Caco-2 (cell line): ENCODE results near the gene PTPRN2. TPM values are rescaled to one million over a fixed set of nuclear protein-coding genes. Genes with fewer than 3 reads are reported as not detected.

Experiments used
- BruUV-seq: library from RNA; stranded (reverse); fragments of 400-500 nt; replicated peaks from 2 replicates; lab custom pipeline; 2021; lab: Mats Ljungman, UMichigan
- CTCF ChIA-PET: fragments of 300-600 bp; sonication (Branson Sonifier 250); formaldehyde crosslinking; loops from one replicate; lab custom pipeline; 2022; ENCODE audit warnings: antibody characterized with exemption; lab: Charles Lee
- POLR2A ChIA-PET: fragments of 300-600 bp; sonication (Branson Sonifier 250); formaldehyde crosslinking; loops from one replicate; lab custom pipeline; 2022; ENCODE audit warnings: antibody characterized with exemption; lab: Charles Lee
- DNase-seq, 2 experiments: peaks; one replicate each; pipeline versions ENCODE4 v3.0.0 to v3.0.0-alpha.2; 2020 to 2022
- H3K27me3 ChIP-seq: replicated peaks from 2 replicates; pipeline ENCODE4 v1.6.0; 2011; ENCODE audit warnings: low read length; ENCODE audit not compliant: control insufficient read depth, insufficient read depth
- H3K36me3 ChIP-seq: 2 replicates; pipeline ENCODE4 v1.5.1; 2011; ENCODE audit warnings: low read length; ENCODE audit not compliant: control insufficient read depth, insufficient read depth
- H3K4me1 ChIP-seq: fragments of 250-450 bp; sonication (Bioruptor Pico); 2 replicates; pipeline ENCODE4 v1.5.1; 2020; ENCODE audit warnings: mild to moderate bottlenecking
- H3K4me3 ChIP-seq: 2 replicates; pipeline ENCODE4 v1.5.1; 2011; ENCODE audit warnings: low read depth, mild to moderate bottlenecking, control low read depth, low read length
- H3K9me3 ChIP-seq: fragments of 250-450 bp; sonication (Bioruptor Pico); 2 replicates; pipeline ENCODE4 v1.5.1; 2020; ENCODE audit warnings: mild to moderate bottlenecking, moderate library complexity
- H3K27ac Mint-ChIP-seq: one replicate; pipeline ENCODE4 v1.8.0; 2022; ENCODE audit warnings: mixed read lengths; ENCODE audit not compliant: unreplicated experiment
- H3K27me3 Mint-ChIP-seq: one replicate; pipeline ENCODE4 v1.8.0; 2022; ENCODE audit warnings: mixed read lengths; ENCODE audit not compliant: insufficient read depth, unreplicated experiment
- H3K36me3 Mint-ChIP-seq: one replicate; pipeline ENCODE4 v1.8.0; 2022; ENCODE audit warnings: mild to moderate bottlenecking, mixed read lengths; ENCODE audit not compliant: insufficient read depth, unreplicated experiment
- H3K4me1 Mint-ChIP-seq: one replicate; pipeline ENCODE4 v1.8.0; 2022; ENCODE audit warnings: low read depth, mixed read lengths; ENCODE audit not compliant: unreplicated experiment
- H3K4me3 Mint-ChIP-seq: one replicate; pipeline ENCODE4 v1.8.0; 2022; ENCODE audit warnings: mild to moderate bottlenecking, moderate library complexity, mixed read lengths; ENCODE audit not compliant: unreplicated experiment
- H3K9me3 Mint-ChIP-seq: one replicate; pipeline ENCODE4 v1.8.0; 2022; ENCODE audit warnings: mixed read lengths; ENCODE audit not compliant: unreplicated experiment
- CTCF ChIP-seq, 2 experiments: fragments of 200-600 bp in 1 of 2; IDR thresholded peaks; 1 replicate in 1 of 2; 2 replicates in 1 of 2; pipeline versions ENCODE4 v1.5.1 to v1.8.0; 2011 to 2022; ENCODE audit warnings: antibody characterized with exemption in 1 of 2, control low read depth in 1 of 2, inconsistent platforms in 1 of 2, low read depth in 1 of 2, low read length in 1 of 2, mild to moderate bottlenecking in 1 of 2, moderate library complexity in 1 of 2; ENCODE audit not compliant: insufficient read depth in 1 of 2, severe bottlenecking in 1 of 2, unreplicated experiment in 1 of 2
- intact Hi-C: fragments of 100-400 bp; cut with micrococcal nuclease; formaldehyde crosslinking; loops from one replicate; pipeline ENCODE4 v1.10.0; 2022; ENCODE audit not compliant: unreplicated experiment
- total RNA-seq: library from RNA; stranded (reverse); gene quantifications from 2 replicates; pipeline ENCODE4 v1.2.3, GENCODE V29; 2022

The PTPRN2 gene
- total RNA-seq, 1 experiment from 2014 or later, result 1.4 TPM

DNA sequence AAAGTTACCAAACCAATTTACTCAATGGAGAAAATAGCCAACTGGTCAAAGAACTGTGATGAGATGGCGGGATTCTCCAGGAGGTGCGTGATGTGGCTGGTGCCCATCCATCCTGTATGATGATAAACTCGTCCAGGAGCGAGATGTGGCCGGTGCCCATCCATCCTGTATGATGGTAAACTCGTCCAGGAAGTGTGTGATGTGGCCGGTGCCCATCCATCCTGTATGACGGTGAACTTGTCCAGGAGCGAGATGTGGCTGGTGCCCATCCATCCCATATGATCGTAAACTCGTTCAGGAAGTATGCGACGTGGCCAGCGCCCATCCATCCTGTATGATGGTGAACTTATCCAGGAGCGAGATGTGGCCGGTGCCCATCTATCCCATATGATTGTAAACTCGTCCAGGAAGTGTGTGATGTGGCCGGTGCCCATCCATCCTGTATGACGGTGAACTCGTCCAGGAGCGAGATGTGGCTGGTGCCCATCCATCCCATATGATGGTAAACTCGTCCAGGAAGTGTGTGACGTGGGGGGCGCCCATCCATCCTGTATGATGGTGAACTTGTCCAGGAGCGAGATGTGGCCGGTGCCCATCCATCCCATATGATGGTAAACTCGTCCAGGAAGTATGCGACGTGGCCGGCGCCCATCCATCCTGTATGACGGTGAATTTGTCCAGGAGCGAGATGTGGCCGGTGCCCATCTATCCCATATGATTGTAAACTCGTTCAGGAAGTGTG is 754.6 kb downstream of the PTPRN2 start:
- Histone ChIP-seq H3K4me3 (no peak overlapping the region), H3K36me3 (no peaks in the 10 kb centered on the region), H3K27me3 (no peaks in the 10 kb centered on the region), H3K9me3 (no peaks in the 10 kb centered on the region), H3K4me1 (no peaks in the 10 kb centered on the region)
- TF ChIP-seq CTCF (IDR thresholded peaks at IDR 0.05; ENCODE audit: insufficient read depth in 1 of 2, low read depth in 1 of 2, low read length in 1 of 2, severe bottlenecking in 1 of 2, unreplicated experiment in 1 of 2), result no peak
- peaks cover 9% of the 10 kb centered on the region for H3K9me3 Mint-ChIP-seq
- no peak for DNase-seq
- no peaks in the 10 kb centered on the region for H3K27me3 Mint-ChIP-seq
- no peaks in the 10 kb centered on the region for H3K36me3 Mint-ChIP-seq
- POLR2A ChIA-PET, result no interaction called here
- intact Hi-C loops, result no loop called here
- no peaks in the 10 kb centered on the region for H3K4me1 Mint-ChIP-seq
- no peak overlapping the region for H3K4me3 Mint-ChIP-seq
- CTCF ChIA-PET, result no interaction called here
- no peak overlapping the region for H3K27ac Mint-ChIP-seq
- no TSS peak for BruUV-seq

- no peaks in the 10 kb centered on the region for H3K27me3 ChIP-seq
- intact Hi-C loops, result no loop called here
- BruUV-seq, result no TSS peak
- no peaks in the 10 kb centered on the region for H3K4me1 ChIP-seq
- Mint-ChIP-seq H3K4me1 (no peaks in the 10 kb centered on the region), H3K9me3 (peaks cover 9% of the 10 kb centered on the region), H3K4me3 (no peak overlapping the region), H3K27ac (no peak overlapping the region), H3K27me3 (no peaks in the 10 kb centered on the region), H3K36me3 (no peaks in the 10 kb centered on the region)
- POLR2A ChIA-PET, result no interaction called here
- no peaks in the 10 kb centered on the region for H3K36me3 ChIP-seq
- H3K9me3 ChIP-seq, result no peaks in the 10 kb centered on the region
- no peak for DNase-seq
- no peak overlapping the region for H3K4me3 ChIP-seq
- CTCF ChIA-PET, result no interaction called here
- no peak for TF ChIP-seq CTCF (IDR thresholded peaks at IDR 0.05; ENCODE audit: insufficient read depth in 1 of 2, low read depth in 1 of 2, low read length in 1 of 2, severe bottlenecking in 1 of 2, unreplicated experiment in 1 of 2)
Measured at GRCh38 chr7:157832421-157832820, 755.2 kb downstream of the PTPRN2 start.

- Histone ChIP-seq H3K36me3 (no peaks in the 10 kb centered on the region), H3K4me1 (no peaks in the 10 kb centered on the region), H3K4me3 (no peak overlapping the region), H3K27me3 (no peaks in the 10 kb centered on the region), H3K9me3 (no peaks in the 10 kb centered on the region)
- Mint-ChIP-seq H3K4me3 (no peak overlapping the region), H3K27me3 (no peaks in the 10 kb centered on the region), H3K4me1 (no peaks in the 10 kb centered on the region), H3K27ac (no peak overlapping the region), H3K36me3 (no peaks in the 10 kb centered on the region), H3K9me3 (peaks cover 9% of the 10 kb centered on the region)
- no TSS peak for BruUV-seq
- ChIA-PET POLR2A (no interaction called here), CTCF (no interaction called here)
- TF ChIP-seq CTCF (IDR thresholded peaks at IDR 0.05; ENCODE audit: insufficient read depth in 1 of 2, low read depth in 1 of 2, low read length in 1 of 2, severe bottlenecking in 1 of 2, unreplicated experiment in 1 of 2), result no peak
- no peak for DNase-seq
- intact Hi-C loops, result no loop called here
Measured at GRCh38 chr7:157832006-157832405, 755.6 kb downstream of the PTPRN2 start.
